HL-60/S4 treated with retinoic acid at 250 ng/mL for 4 days and 3 days (cell line): ENCODE measurements around the gene PQBP1.

ENCODE experiments used
- in situ Hi-C: fragments of 300-500 bp; cut with MboI; formaldehyde crosslinking; loops from 2 replicates; pipeline ENCODE4 v1.7.0; 2022; ENCODE audit warnings: low sequenced_read_pairs

Gene PQBP1

DNA sequence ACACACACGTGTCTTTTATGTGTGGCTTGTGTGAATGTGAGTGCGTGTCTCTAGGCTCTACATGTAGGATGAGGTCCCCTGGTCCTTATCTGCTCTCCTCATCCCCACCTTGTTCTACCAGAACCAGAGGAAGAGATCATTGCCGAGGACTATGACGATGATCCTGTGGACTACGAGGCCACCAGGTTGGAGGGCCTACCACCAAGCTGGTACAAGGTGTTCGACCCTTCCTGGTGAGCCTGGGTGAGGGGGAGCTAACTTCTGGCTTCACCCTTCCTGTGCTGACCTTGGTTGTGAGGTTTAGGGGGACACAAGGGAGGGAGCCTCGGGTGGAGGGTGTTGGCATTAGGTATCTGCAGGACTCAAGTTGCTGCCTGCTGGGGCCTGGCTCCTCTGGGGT is 3.3 kb downstream of the PQBP1 start:
- in situ Hi-C loops = no loop called here

GRCh38 chrX:48902135-48902534 is 4.4 kb downstream of the PQBP1 start:
- in situ Hi-C loops = no loop called here

DNA sequence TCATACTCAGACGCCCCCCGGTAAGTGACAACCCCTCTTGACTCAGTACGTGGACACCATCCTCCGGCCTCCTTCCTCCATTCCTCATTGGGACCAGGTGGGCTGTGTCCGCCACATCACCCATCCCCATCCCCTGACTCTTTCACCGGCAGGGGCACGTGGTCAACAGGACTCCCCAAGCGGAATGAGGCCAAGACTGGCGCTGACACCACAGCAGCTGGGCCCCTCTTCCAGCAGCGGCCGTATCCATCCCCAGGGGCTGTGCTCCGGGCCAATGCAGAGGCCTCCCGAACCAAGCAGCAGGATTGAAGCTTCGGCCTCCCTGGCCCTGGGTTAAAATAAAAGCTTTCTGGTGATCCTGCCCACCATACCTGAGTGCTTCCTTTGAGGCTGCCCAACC is 5.0 kb downstream of the PQBP1 start:
- in situ Hi-C loops = no loop called here

GRCh38 chrX:48903290-48903689 is 5.6 kb downstream of the PQBP1 start:
- in situ Hi-C loops = no loop called here

- in situ Hi-C loops = no loop called here
These were observed 6.5 kb downstream of the PQBP1 start for GRCh38 chrX:48904180-48904579.

DNA sequence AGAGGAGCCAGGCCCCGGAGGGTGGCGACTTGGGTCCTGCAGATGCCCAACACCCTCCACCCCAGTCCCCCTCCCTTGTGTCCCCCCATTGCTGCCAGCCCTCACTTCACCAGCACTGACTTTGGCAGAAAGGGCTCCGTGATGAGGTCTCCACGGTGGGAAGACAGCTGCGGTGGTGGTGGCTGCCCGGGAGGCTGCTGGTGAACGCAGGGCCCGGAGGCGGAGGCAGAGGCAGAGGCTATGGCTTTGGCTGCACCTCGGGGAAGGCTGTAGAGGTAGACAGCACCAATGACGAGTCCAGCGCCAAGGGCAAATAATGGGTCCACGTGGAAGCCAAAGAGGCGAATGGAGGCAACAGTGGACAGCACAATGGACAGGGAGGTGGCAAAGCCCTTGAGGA is 6.9 kb downstream of the PQBP1 start:
- in situ Hi-C loops = no loop called here

- in situ Hi-C loops = no loop called here
These were observed 7.5 kb downstream of the PQBP1 start for GRCh38 chrX:48905090-48905790.

DNA sequence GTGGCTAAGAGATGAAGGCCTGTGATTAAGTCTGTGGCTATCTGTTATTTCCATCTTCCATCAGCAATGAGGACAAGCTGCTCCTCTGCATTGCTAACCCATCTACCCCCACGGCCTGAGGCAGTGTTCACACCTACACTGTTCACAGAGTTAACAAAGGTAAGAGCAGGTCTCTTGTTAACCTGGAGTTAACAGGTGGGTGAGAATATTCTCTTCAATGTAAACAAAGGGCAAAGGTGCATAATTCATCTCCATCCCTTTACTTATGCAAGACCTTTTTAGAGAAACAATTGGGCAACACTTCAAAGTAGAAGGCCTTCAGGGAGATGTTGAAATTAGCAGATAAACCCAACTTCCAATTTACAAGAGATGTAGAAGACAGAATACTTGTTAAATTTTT is 10.9 kb downstream of the PQBP1 start:
- in situ Hi-C loops = no loop called here

- in situ Hi-C loops = no loop called here
These were observed 12.1 kb downstream of the PQBP1 start for GRCh38 chrX:48909703-48910294.

GRCh38 chrX:48910926-48911411 is 13.2 kb downstream of the PQBP1 start:
- in situ Hi-C loops = no loop called here

GRCh38 chrX:48911412-48912182 is 13.9 kb downstream of the PQBP1 start, which contains the start of gene SLC35A2:
TSS of gene SLC35A2 (minus strand) at chrX:48911646. CDS start at chrX:48911636, 10 bp downstream.
- in situ Hi-C loops = no loop called here

DNA sequence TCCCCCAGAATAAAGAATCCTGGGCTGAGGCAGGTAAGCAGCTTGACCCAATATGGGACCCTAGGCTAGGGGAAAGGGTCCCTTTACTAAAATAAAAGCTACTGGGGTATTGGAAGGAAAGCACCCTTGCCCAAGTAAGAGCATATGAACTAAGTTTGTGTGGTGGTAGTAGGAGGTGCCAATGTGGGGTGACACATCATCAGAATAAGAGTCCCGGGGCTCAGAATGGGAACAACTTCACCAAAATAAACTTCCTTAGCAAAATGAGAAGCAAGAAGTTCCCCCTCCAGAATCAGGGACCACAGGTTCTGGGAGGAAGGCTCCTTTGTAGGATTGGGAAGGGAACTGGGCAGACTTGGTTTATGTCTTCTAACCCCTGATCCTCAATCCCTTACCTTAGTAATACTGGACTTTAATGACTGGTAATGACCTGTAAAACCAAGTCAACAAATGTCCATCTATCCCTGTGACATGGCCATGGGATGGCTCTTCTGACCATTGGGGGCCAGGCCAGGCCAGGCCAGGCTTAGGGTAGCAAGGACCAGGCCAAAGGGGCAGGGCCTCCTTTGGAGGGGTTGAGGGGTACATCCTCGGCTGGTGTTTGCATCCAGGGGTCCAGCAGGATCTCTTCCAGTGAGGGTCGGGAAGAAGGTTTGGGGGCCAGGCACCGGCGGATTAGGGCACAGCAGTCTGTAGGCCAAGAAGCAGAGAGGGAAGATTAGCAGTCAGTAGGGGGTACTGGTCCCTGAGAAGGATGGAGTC is 16.1 kb downstream of the PQBP1 start:
- in situ Hi-C loops = no loop called here

GRCh38 chrX:48914593-48915493 is 17.1 kb downstream of the PQBP1 start:
- in situ Hi-C loops = no loop called here

DNA sequence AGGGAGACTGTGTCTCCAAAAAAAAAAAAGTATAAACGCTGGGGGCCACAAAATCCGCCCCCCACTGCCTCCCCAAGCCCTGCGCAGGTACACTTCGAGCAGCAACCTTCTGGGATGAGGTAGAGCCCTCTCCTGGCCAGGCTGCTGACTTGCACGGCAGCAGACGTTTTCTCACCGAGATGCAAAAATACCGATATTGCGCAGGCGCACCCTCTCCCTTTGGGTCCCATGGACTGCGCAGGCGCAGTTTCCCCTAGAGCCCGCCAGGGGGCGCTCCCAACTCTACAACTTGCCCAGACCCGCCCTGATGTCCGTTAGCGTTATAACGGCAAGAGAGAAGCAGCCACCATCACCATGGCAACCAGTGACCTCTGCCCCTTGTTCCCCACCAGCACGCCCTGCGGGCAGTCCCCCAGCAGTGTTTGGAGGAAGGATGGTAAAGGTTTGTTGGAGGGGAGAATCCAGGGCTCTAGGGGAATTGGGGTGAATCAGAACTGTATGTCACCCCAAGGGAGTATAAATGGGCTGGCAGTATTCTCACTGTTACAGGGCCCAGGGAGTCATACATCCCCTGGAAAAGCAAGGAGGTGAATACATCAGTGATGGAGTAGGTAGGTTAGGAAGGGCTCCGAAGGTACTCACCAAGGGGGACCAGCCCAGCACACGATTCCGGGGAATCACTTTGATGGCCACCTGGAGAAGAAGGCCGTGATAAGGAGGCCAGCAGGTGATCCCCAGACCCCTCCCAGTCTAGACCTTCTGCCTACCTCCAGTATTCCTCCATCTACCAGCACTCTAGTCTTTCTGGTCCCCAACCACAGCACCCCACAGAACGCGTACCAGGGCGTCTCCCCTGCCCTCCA is 19.6 kb downstream of the PQBP1 start:
- in situ Hi-C loops = no loop called here

- in situ Hi-C loops = no loop called here
These were observed 20.5 kb downstream of the PQBP1 start for GRCh38 chrX:48918301-48918642.

DNA sequence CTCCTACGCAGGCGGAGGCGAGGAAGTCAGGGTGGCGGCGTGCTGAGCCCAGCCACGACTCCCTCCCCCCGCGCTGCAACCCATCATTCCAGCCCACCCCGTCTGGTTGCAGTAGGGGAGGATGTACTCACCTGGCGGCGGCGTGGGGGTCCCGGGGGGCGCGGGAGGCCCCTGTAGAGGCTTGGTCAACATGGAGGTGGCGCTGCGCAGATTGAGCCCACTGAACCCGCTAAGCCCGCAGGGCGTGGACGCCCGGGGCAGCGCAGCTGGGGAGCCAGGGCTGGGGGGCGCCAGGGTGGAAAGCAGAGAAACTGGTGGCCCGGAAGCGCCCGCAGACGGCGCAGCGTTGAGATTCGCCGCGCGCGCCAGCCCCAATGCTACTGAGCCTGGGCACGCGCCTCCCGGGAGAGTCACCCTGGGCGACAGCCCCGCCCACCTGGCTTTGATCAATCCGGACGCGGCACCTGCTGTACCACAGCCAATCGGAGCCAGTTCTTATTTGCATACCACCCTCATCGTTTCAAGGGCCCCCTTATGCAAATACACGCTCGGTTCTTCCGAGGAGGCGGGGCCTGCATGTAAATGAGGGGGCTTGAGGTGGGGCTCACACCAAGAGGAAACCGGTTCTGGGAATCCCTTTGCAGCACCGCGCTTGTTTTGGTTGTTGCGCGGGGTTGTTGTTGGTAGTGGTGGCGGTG is 21.1 kb downstream of the PQBP1 start, which contains the start of gene PIM2:
TSS of gene PIM2 (minus strand) at position 382 of the 698 bp plus-strand sequence. CDS start at position 192, 190 bp downstream.
- in situ Hi-C loops = no loop called here

- in situ Hi-C loops = no loop called here
These were observed 21.7 kb downstream of the PQBP1 start for GRCh38 chrX:48919360-48919841.

DNA sequence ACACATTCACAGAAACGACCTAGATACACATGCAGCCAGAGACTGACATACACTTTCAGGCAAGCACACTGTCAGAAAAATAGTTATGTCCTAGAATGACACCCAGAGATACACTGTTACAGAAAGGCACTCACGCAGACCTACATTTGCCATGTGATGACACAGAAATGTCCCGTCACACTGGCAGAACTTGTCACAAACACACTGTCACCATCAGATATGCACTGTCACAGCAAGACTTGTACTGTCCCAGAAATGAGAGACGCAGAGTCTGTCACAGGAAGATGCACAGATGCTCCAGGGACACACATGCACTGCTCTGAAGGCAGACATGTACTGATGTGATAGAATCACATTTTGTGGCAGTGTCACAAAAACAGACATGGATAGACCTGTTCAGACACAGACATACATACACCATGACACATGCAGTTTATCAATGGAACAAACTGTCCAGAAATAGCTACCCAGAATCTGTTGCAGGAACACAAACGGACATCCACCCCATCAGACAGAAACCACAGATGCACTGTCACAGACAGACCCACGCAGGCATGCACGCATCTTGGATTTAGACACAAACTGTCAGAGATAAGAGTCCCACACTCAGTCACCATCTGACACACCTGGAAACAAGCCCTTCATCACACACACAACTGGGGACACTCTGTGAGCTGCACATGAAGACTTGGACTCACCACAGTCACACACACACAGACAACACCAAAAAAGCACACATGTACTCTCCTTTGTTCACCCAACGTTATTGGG is 22.4 kb downstream of the PQBP1 start:
- in situ Hi-C loops = no loop called here
